ENCODE measurements around the gene C11orf91.
"Not testable (repeated sequence)": the region's sequence is repeated elsewhere in the genome, so short reads cannot be mapped to it uniquely, and the experiment has no call there.

C11orf91 gene

DNA sequence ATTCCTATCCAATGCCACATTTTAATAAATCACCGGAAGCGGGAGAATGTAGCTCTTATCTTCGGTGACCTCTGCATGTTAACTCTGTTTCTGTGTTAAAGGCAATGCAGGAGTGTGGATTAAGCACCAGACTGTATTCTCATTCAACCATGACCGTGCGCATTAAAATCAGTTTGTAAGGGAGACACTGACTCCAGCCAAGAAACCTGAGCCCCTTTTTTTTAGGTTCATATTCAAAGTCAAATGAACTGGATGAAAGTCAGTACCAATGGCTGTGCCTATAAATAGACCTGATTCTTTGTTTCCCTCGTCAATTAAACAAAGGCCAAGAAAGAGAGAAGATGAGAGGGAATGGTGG lies 32.2 kb downstream of the C11orf91 start:
- no peak for DNase-seq

DNA sequence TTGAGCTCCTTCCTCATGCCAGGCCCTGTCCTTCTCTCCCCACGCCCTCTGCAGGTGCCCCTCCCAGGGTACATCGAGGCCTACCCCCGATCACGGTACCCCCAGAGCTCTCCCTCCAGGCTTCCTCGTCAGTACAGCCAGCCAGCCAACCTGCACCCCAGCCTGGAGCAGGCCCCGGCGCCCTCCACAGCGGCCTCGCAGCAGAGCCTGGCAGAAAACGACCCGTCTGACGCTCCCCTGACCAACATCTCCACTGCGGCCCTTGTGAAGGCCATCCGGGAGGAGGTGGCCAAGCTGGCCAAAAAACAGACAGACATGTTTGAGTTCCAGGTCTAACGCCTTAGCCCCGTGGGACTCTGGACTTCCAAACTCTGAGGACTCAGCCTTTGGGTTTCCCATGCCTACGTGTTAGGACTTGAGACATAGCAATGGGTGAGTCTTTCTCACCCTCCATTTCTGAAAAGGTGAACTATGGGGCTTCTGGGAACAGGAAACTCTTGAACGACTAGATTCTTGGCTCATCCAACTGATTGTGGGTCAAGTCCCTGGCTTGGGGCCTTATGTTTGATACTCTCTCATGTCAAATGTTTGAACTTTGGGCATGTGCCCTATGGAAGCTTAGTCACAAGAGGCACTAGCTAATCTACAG lies 32.7 kb downstream of the C11orf91 start:
- no peak for DNase-seq

DNA sequence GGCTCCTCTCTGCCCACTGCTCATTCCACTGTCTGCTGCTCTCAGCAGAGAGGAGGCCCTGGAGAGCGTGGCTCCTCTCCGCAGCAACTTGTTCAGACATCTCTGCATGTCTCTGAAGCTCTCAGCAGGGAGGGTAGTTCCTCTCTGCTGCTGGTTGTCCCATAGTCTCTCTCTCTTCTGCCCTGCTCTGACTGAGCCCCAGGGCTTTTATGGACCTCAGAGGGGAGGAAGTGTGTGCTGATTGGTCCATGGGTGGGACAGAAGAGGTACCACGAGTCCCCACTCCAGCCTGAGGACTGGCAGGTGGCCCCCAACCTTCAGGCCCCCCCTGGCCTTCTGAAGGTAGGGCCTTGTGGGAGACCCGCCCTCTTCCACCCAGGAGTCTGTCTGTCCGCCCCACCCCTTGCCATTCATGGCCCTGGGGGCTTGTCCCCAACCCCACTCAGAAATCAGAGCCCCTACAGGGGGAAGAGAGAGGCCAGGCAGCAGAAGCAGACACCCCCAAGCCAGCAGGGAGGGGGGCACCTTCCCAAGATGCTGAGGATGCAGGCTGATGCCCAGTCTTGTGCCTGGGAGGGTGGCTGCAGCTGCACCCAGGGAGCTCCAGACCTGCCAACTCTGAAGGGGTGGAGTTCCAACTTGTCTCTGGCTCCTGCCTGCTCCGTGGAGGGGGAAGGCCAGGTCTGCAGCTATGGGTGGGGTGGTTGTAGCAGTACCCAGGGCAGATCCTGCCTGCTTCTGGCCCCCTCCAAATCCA lies 35.1 kb downstream of the C11orf91 start:
- no peak for DNase-seq

DNA sequence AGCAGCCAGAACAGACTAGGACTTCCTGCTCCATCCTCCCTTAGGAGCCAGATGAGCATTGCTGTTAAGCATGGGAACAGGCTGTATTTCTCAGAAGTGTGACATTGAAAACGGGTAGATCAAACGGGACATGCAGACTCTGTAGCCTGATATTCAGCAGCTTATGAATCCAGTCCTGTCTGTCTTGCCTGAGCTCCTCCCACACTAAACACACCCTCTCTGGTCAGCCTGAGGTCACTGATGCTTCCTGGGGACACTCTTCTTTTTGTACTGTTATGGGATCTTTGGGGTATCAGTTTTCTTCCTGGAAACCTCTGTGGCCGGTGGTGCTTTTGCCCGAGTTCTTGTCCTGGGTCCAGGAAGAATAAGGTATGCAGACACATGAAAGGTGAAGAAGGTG lies 35.8 kb downstream of the C11orf91 start:
- no peak for DNase-seq

DNA sequence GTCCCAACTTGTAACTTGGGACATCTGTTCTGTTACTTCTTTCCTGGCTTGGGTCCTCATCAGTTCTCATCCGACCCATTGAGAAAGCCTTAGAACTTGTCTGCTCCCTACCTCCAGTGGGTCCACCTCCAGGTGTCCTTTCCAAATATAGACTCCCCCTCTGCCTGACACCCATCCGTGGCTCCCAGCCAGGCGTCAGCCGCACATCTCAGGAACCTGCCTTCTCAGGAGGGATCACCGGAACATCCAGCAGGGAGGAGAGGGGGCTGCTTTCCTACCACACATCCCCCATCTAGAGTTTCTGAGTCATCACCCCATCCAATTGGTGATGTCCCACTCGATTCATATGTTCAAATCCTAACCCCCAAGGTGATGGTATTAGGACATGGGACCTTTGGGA lies 36.5 kb downstream of the C11orf91 start:
- DNase-seq = no peak

DNA sequence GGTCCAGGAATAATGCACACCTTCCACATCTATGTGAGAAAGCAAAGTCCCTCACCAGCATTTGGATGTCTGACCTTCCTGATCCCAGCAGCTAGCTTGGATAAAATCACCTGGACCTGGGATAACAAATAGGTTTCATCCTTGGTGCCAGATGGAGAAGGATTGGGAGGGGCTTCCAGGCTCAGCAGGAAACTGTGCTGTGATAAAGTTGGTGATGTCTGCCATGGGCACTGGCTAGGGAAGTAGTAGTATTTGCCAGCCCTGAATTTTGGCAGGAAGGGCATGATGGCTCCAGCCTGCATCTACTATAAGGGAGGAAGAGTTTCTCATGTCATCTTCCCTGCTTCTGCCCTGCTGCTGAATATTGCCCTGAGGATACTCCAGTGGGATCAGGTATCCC lies 37.5 kb downstream of the C11orf91 start:
- DNase-seq = no peak

DNA sequence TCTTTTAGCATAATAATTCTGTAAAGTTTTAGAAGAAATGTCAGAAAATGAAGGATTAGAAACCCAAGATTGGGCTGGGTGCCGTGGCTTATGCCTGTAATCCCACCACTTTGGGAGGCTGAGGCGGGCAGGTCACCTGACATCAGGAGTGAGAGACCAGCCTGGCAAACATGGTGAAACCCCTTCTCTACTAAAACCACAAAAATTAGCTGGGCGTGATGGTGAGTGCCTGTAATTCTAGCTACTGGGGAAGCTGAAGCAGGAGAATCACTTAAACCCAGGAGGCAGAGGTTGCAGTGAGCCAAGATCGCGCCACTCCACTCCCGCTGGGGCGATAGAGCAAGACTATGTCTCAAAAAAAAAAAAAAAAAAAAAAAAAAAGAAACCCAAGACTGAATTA lies 39.1 kb downstream of the C11orf91 start:
- DNase-seq = not testable (repeated sequence)

DNA sequence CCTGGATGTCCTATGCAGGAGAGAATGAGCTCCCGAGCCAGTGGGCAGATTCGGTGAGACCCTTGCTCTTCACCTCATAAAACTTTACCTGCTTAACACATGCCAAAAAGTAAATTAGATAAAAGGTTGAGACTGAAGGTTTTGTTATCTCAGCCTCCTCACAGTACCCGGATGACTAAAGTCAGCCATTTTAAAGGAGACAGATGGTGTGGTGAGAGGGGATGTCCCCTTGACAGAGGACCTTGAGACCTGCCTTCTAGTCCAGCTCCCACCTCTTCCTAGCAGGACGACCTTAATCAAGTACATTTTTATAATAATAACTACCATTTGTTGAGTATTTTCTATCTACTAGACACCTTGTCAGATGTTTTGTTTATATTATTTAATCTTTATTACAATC lies 39.7 kb downstream of the C11orf91 start:
- no peak for DNase-seq

DNA sequence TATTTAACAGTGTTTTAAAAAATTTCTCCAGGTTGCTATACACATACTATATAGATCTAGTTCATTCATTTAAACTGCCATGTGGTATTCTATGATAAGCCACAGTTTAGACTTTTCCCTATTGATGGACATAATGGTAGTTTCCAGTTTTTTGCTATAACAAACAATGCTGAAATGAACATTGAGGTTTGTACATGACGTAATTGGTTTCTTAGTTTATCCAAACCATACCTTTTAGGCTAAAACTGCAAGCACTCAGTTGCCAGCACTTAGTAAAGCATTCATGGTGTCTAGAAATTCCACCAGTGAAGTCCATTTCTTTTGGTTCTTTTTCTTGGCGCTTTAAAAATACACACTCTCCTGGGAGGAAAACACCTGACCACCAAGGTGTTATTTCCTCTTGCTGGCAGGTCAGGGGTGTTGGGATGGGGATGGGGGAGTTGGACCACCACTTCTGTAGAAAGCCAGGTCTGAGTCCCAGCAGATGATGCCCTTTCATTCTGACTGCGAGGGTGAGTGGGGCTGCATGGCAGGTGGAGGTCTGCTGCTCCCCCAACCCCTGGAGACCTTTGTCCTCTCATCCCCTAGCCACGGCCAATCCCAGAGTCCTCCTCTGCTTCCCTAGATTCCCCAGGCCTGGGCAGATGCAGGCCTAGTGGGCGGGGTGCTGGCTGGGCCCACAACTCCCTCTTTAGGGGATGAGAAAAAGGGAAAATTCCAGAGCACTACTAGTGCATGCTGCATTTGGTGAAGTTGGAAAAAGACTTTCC lies 41.1 kb downstream of the C11orf91 start:
- DNase-seq = no peak

DNA sequence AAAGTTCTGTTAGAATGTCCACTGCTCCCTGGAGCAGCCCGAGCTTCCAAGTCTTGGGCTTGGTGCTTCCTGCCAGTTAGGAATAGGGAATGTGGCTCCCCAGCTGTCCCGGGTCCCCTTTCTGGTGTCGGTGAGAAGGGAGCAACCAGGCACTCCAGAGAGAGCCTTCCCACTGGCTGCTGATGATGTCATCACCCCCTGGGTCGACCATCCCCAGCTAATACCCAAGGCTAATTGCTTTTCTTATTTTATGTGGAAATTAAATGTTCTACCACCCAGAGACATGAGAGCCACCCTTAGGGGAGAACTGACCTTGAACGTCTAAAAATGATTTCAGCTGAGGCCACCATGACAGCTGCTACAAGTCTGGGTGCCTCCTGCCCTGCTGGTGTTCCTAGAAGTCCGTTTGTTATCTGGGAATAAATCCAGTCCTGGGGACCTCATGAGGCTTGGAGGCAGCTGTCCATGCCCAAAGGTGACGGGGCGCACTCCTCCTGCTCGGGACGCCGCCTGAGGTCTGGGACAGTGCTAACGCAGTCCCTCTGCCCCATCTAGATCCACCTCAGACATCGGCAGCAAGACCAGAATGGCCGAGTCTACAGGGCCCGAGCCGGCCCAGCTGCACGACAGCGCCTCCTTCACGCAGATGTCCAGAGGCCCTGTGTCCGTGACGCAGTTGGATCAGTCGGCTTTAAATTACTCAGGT lies 42.3 kb downstream of the C11orf91 start:
- no peak for DNase-seq

DNA sequence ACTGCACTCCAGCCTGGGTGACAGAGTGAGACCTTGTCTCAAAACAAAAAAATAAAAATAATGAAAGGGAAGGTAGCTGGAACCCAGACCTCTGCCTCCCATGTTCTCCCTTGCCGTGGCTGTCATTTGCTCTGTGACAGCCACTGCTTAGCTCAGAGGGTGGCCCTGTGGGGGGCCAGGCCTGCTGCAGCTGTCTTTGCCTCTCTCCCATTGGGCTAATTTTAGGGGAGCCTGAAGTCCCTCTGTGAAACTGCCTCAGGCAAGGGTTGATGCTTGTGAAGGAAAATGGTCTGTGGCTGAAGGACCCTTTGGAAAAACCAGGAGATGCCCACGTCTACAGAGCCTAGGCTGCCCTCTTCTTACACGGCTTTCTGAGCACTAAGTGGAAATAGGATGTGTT lies 42.9 kb downstream of the C11orf91 start:
- DNase-seq = no peak

DNA sequence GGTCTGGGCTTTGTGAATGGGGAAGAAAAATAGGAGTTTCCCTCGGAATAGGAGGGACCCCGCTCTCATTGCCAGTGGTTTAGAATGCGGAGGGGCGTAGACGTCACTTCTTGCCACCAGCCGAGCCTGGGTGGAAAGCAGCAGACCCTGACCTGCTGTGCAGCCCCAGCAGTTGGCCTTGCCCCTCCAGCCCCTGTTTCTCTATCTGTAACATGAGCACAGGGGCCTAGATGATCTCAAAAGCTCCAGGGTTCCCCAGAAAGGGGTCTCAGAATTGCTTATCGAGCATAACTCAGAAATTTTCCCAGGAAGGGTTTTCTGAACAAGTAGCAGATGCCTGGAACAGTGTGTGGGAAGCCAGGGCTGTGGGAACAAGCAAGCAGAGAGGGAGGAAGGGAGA lies 43.9 kb downstream of the C11orf91 start:
- no peak for DNase-seq

DNA sequence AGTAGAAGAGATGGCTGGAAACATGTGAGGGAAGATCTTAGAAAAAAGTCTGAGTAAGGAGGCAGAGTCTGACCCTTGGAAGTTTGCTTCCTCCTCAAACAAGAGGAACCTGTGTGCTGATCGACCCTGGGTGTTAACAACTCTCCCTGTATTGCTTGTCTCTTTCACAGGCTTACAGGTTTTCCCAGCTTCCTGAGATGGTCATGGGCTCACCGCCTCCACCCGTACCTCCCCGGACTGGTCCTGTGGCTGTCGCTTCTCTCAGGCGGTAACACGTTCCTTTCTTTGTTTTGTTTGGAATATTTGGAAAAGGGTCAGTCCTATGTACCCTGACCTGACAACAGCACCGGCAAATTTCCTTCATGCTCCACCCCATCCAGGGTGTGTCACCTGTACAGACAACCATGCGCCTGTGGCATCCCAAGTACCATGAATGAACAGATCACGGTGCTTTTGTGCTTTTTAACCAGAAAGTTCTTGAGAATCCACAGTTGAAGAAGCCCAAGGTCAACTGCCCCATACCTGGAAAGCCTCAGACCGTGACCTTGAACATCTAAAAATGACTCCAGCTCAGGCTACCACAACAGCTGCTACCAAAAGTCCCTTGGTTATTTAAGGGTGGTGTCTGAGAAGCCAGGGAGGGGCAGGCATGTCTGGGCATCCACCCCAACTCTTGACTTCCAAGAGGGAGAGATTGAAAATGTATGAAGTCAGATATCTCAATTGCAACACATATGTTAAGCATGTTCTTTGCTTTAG lies 44.6 kb downstream of the C11orf91 start:
- no peak for DNase-seq

DNA sequence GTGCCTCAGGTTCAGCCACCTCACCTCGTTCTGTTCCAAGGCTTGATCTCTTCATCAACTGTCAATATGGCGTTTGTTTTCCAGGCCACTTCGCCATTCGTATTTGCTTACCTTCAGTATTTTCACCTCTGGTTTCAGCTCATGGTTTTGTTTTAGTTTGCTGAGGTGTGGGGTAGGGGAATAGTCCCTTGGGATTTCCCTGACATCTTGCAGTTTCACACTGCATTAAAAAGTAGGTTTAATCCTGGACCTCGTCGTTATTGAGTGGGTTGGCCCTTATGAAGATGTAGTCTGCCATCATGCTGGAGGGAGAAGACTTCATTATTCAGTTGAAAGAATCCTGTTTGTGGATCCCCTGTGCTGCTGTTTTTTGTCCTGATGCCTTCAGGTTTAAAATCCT lies 46.0 kb downstream of the C11orf91 start:
- DNase-seq = no peak

DNA sequence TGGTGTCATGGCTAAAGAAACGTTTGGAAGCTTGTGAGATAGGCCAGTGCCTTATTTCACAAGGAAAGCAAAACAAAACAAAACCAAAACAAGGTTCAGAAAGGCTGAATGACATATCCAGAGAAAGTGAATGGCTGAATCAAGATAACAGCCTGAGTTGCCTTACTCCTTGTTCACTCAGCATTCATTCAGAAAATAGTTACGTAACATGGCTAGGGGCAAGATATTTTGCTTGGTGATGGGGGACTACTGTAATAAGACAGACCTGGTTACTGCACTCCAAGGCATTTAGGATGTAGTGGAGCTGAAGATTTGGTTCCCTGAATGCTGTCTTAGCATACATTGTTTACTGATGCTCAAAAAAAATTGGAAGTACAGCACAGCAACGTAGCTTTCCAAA lies 47.7 kb downstream of the C11orf91 start:
- DNase-seq = no peak

DNA sequence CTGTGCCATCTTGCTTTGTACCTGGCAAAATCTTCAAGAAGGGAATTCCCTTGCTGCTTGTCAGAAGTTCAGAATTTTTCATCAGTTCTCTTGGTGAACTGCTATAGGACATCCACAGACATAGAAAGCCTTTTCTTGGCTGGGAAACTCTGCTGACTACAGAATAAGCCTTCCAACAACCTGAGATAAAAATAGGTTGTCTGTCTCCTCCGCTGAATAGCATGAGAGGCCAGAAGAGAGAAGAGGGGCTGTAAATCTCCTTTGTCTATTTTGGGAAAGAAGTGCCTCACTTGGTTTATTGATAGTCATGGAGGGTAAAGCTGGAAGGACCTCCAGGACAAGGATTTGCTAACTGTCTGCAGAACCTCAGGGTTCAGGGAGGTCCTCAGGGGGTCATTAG lies 48.2 kb downstream of the C11orf91 start:
- no peak for DNase-seq

DNA sequence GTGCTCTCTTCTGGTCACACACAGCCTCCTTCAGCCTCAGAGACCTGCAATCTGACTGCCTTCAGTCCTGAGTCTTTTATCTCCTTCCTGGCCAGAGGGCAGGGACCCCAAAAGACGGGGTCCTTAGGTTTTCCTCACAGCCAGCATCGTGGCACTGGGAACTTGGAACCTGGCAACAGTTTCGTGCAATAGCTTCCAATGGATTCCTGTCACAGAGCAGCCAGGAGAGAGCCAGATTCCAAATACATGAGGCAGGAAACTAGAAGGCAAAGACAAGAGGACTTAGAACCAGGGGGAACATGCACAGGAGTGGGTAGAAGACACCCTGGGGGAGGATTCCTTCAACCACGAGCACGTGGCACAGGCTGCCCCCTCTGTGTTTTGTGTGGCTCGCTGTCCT lies 48.6 kb downstream of the C11orf91 start:
- no peak for DNase-seq

DNA sequence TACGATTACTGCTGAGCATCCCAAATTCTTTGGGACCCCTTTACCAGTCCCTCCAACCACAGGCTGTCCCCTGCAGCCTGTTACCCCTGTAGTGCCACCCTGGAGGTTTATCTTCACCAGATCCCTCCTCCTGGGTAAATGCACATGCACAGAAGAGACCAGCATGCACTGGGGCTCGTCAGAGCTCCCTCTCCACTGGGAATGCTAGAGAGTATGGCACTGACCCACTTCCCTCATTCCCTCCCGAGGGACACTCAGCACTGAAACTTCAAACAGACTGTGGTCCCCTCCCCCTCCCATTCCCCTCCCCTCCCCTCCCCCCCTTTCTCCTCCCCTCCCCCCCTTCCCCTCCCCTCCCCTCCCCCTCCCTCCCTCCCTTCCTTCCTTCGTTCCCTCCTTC lies 49.1 kb downstream of the C11orf91 start:
- no peak for DNase-seq

DNA sequence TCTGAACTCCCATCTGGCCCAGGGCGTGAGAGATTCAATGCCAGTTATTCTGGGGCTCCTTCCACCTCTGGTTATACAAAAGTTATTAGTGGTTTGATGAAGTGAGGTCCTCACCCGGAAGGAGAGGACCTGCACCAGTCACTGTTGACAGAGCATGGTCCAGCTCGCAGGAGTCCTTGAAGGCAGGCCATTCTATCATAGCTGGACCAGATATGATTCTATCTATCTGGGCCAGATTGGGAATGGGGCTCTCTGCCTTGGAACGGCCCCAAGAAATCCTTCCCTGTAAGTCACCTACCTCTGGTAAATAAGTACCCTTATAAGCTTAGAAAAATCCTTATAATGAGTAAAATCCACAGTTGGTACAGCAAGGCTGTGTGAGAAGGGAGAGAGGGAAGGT lies 50.7 kb downstream of the C11orf91 start:
- no peak for DNase-seq
